ENCODE data around the gene MSI2. TPM values are rescaled to one million over a fixed set of nuclear protein-coding genes. Genes with fewer than 3 reads are reported as not detected.

Gene MSI2
- total RNA-seq, 1 experiment from 2014 or later: 174 TPM

DNA sequence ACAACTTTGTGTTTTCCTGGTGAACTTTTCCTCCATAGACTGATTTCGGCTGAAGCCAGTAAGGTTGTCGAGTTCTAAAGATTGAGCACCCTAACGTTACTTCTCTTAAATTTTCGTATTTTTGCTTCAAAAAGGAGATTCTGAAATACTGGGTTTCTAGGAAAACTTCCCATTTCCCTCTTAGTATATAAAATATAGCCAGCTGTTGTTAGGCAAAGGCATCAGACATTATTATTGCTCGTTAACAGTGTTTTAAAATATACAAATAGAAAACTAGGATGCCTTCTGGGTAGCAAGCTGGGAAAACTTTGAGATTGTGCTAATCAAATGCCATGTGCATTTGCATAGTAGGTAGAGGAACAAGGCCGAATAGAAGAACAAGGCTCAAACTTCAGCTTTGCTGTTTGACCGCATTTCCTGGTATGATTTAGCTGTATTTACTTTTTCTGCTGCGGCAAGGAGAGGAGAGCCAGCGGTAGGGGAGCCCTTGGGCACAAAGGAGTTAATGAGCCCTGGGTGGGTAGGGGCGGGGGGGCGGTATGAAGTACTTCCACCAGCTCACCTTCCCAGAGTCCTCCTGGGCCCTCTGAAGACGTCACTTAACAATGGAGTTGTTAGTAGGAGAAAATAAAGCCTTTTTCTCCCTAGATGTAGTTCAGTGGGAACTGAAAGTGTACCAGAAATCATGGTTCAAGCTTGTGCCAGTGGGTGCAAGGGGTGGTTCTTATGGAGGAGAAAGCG lies 151.9 kb downstream of the MSI2 start:
- Mint-ChIP-seq H3K4me1 (ENCODE audit: low read depth, unreplicated experiment) (peaks cover 32% of the 10 kb centered on the region), H3K4me3 (ENCODE audit: unreplicated experiment) (no peak overlapping the region), H3K9me3 (ENCODE audit: unreplicated experiment) (no peaks in the 10 kb centered on the region), H3K27ac (ENCODE audit: unreplicated experiment) (peak overlapping the region; percentile 93), H3K36me3 (ENCODE audit: insufficient read depth, unreplicated experiment) (peaks cover 49% of the 10 kb centered on the region), H3K27me3 (ENCODE audit: insufficient read depth, unreplicated experiment) (no peaks in the 10 kb centered on the region)
- peaks cover 3% of the 10 kb centered on the region; the same call in 1 of the 2 replicates for H3K36me3 ChIP-seq (ENCODE audit: control insufficient read depth, insufficient read depth, low read length)
- intact Hi-C loops (cut with micrococcal nuclease; ENCODE audit: unreplicated experiment): loop anchor here (10.0 kb wide), 1 partner anchor 273 kb away; no protein-coding TSS in a partner anchor
- no TSS peak for BruUV-seq (replicated peaks)
- H3K4me1 ChIP-seq: peaks cover 30% of the 10 kb centered on the region
- CTCF ChIA-PET: interaction anchor here (3.1 kb wide), 1 partner anchor 165 kb away, joined by 12 read pairs; no protein-coding TSS in a partner anchor
- no peak overlapping the region for H3K4me3 ChIP-seq (ENCODE audit: low read depth, low read length)
- no peaks in the 10 kb centered on the region; the same call in 1 of the 2 replicates for H3K27me3 ChIP-seq (replicated peaks; ENCODE audit: control insufficient read depth, insufficient read depth, low read length)
- no peak for DNase-seq
- TF ChIP-seq, protein P1, sequence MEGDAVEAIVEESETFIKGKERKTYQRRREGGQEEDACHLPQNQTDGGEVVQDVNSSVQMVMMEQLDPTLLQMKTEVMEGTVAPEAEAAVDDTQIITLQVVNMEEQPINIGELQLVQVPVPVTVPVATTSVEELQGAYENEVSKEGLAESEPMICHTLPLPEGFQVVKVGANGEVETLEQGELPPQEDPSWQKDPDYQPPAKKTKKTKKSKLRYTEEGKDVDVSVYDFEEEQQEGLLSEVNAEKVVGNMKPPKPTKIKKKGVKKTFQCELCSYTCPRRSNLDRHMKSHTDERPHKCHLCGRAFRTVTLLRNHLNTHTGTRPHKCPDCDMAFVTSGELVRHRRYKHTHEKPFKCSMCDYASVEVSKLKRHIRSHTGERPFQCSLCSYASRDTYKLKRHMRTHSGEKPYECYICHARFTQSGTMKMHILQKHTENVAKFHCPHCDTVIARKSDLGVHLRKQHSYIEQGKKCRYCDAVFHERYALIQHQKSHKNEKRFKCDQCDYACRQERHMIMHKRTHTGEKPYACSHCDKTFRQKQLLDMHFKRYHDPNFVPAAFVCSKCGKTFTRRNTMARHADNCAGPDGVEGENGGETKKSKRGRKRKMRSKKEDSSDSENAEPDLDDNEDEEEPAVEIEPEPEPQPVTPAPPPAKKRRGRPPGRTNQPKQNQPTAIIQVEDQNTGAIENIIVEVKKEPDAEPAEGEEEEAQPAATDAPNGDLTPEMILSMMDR (IDR thresholded peaks at IDR 0.05; ENCODE audit: insufficient read depth in 1 of 2, low read depth in 1 of 2, low read length in 1 of 2, severe bottlenecking in 1 of 2, unreplicated experiment in 1 of 2): no peak
- no peaks in the 10 kb centered on the region for H3K9me3 ChIP-seq
- POLR2A ChIA-PET: no interaction called here

DNA sequence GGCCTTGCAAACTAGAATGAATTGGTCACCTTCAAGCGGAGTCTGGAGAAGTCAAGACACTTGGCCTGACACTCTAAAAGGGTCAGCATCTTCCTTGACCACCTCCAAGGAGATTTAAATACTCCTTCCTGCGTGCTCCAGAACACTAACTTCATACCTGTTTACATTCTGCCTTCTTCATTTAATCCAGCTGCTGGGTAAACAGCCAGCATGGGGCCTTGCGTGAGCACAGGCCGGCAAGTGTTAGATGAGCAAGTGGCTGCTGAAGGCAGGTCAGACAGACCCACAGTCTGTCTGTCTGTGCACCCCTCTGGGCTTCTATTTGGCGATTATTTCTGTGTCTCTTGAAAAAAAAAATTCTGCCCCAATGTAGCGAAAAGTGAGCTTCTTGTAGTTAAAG lies 153.8 kb downstream of the MSI2 start:
- intact Hi-C loops (cut with micrococcal nuclease; ENCODE audit: unreplicated experiment): no loop called here
- Mint-ChIP-seq H3K27me3 (ENCODE audit: insufficient read depth, unreplicated experiment) (no peaks in the 10 kb centered on the region), H3K4me3 (ENCODE audit: unreplicated experiment) (no peak overlapping the region), H3K9me3 (ENCODE audit: unreplicated experiment) (no peaks in the 10 kb centered on the region), H3K27ac (ENCODE audit: unreplicated experiment) (peak overlapping the region; percentile 66), H3K36me3 (ENCODE audit: insufficient read depth, unreplicated experiment) (peaks cover 56% of the 10 kb centered on the region), H3K4me1 (ENCODE audit: low read depth, unreplicated experiment) (peaks cover 30% of the 10 kb centered on the region)
- BruUV-seq (replicated peaks): no TSS peak
- H3K36me3 ChIP-seq (ENCODE audit: control insufficient read depth, insufficient read depth, low read length): no peaks in the 10 kb centered on the region
- no peaks in the 10 kb centered on the region for H3K9me3 ChIP-seq
- H3K27me3 ChIP-seq (replicated peaks; ENCODE audit: control insufficient read depth, insufficient read depth, low read length): no peaks in the 10 kb centered on the region; the same call in 1 of the 2 replicates
- no peak for DNase-seq
- no peak overlapping the region for H3K4me3 ChIP-seq (ENCODE audit: low read depth, low read length)
- TF ChIP-seq, protein P1 (IDR thresholded peaks at IDR 0.05; ENCODE audit: insufficient read depth in 1 of 2, low read depth in 1 of 2, low read length in 1 of 2, severe bottlenecking in 1 of 2, unreplicated experiment in 1 of 2): no peak
- peaks cover 49% of the 10 kb centered on the region for H3K4me1 ChIP-seq
- ChIA-PET POLR2A (no interaction called here), CTCF (no interaction called here)

GRCh38 chr17:57412520-57413096 lies 156.3 kb downstream of the MSI2 start:
- Histone ChIP-seq H3K4me1 (peaks cover 34% of the 10 kb centered on the region), H3K9me3 (no peaks in the 10 kb centered on the region), H3K36me3 (ENCODE audit: control insufficient read depth, insufficient read depth, low read length) (0 out of 2 replicates have a peak, but pooled peaks cover 2% of the 10 kb centered on the region), H3K4me3 (ENCODE audit: low read depth, low read length) (no peak overlapping the region), H3K27me3 (replicated peaks; ENCODE audit: control insufficient read depth, insufficient read depth, low read length) (no peaks in the 10 kb centered on the region)
- Mint-ChIP-seq H3K4me1 (ENCODE audit: low read depth, unreplicated experiment) (peaks cover 20% of the 10 kb centered on the region), H3K27ac (ENCODE audit: unreplicated experiment) (no peak overlapping the region), H3K27me3 (ENCODE audit: insufficient read depth, unreplicated experiment) (no peaks in the 10 kb centered on the region), H3K36me3 (ENCODE audit: insufficient read depth, unreplicated experiment) (peaks cover 65% of the 10 kb centered on the region), H3K4me3 (ENCODE audit: unreplicated experiment) (no peak overlapping the region), H3K9me3 (ENCODE audit: unreplicated experiment) (no peaks in the 10 kb centered on the region)
- intact Hi-C loops (cut with micrococcal nuclease; ENCODE audit: unreplicated experiment): no loop called here
- TF ChIP-seq, protein P1 (IDR thresholded peaks at IDR 0.05; ENCODE audit: insufficient read depth in 1 of 2, low read depth in 1 of 2, low read length in 1 of 2, severe bottlenecking in 1 of 2, unreplicated experiment in 1 of 2): no peak
- DNase-seq: no peak
- POLR2A ChIA-PET: no interaction called here
- CTCF ChIA-PET: interaction anchor here (1.5 kb wide), 1 partner anchor 170 kb away, joined by 9 read pairs; no protein-coding TSS in a partner anchor
- no TSS peak for BruUV-seq (replicated peaks)
